Brain microvascular endothelial cell (primary cell): ENCODE data around the gene TMEM94.

Experiments used
- DNase-seq: peaks from one replicate; pipeline ENCODE4 v3.0.0-alpha.2; 2020
- H3K27ac ChIP-seq: fragments of 250-450 bp; sonication (Bioruptor Pico); 2 replicates; pipeline ENCODE4 v1.5.1; 2020; ENCODE audit warnings: mild to moderate bottlenecking, moderate library complexity
- H3K27me3 ChIP-seq: fragments of 250-450 bp; sonication (Bioruptor Pico); replicated peaks from 2 replicates; pipeline ENCODE4 v1.5.1; 2020; ENCODE audit warnings: mild to moderate bottlenecking
- H3K36me3 ChIP-seq: fragments of 250-450 bp; sonication (Bioruptor Pico); replicated peaks from 2 replicates; pipeline ENCODE4 v1.5.1; 2020; ENCODE audit warnings: mild to moderate bottlenecking
- H3K4me3 ChIP-seq: 2 replicates; pipeline ENCODE4 v1.5.1; 2011; ENCODE audit warnings: low read depth, mild to moderate bottlenecking, control low read depth, low read length, moderate library complexity
- CTCF ChIP-seq: IDR thresholded peaks from 2 replicates; pipeline ENCODE4 v1.5.1; 2011; ENCODE audit warnings: low read depth, mild to moderate bottlenecking, moderate library complexity, low read length, control low read depth, inconsistent platforms; ENCODE audit errors: missing control alignments
- in situ Hi-C: cut with HindIII; loops from 2 replicates; pipeline ENCODE4 v1.10.0; 2017; ENCODE audit warnings: low sequenced_read_pairs, low pct_ligation_motif_present

TMEM94 gene

DNA sequence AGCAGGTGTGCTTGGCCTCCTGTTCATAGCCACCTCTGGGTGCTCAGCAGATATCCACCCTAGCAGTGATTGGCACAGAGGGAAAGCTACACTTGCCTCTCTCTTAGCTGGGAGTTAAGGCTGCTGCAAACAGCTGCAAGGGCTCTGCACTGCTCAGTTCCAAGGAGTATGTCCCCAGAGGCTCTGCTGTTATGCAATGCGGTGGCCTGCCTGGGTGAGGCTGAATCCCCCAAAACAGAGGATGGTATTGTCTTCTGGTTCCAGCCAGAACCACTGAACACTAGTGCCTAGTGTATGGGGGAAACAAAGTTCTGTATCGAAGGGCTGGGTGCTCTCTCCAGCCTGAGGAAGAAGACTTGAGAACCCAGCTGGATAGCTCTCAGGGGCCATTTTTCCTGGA is 16.8 kb downstream of the TMEM94 start:
- in situ Hi-C loops: no loop called here
- Histone ChIP-seq H3K27me3 (no peaks in the 10 kb centered on the region), H3K4me3 (no peak overlapping the region), H3K36me3 (no peaks in the 10 kb centered on the region), H3K27ac (no peak overlapping the region)
- no peak for TF ChIP-seq CTCF
- no peak for DNase-seq

DNA sequence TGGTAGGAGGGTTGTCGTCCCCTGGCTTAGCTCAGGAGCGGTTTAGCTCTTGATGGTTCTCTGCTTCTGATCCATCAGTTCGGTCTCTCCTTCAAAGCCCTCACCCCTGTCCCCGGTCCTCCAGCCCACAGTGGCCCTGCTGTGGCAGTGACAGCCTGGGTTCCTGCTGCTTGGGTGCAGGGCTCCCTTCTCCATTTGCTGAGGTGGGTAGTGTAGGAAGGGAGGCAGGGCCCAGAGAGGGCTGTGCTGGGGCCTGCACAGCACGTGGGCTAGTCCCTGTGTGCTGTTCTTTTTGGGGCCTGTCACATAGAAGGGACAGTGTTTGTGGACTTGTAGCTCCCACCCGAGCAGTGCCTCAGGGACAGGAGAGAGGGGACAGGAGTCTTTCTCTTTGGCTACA is 18.3 kb downstream of the TMEM94 start:
- in situ Hi-C loops: no loop called here
- no peaks in the 10 kb centered on the region for H3K27me3 ChIP-seq
- TF ChIP-seq CTCF: no peak
- no peak overlapping the region for H3K27ac ChIP-seq
- H3K36me3 ChIP-seq: no peaks in the 10 kb centered on the region
- H3K4me3 ChIP-seq: no peak overlapping the region
- DNase-seq: no peak

- Histone ChIP-seq H3K36me3 (no peaks in the 10 kb centered on the region), H3K4me3 (no peak overlapping the region), H3K27me3 (no peaks in the 10 kb centered on the region), H3K27ac (no peak overlapping the region)
- in situ Hi-C loops: no loop called here
- DNase-seq: peak; percentile 23
- no peak for TF ChIP-seq CTCF
These were observed 18.9 kb downstream of the TMEM94 start for GRCh38 chr17:75475144-75475835.

GRCh38 chr17:75475851-75476250 is 19.4 kb downstream of the TMEM94 start:
- DNase-seq: no peak
- Histone ChIP-seq H3K36me3 (no peaks in the 10 kb centered on the region), H3K4me3 (no peak overlapping the region), H3K27me3 (no peaks in the 10 kb centered on the region), H3K27ac (no peak overlapping the region)
- TF ChIP-seq CTCF: no peak
- in situ Hi-C loops: no loop called here

DNA sequence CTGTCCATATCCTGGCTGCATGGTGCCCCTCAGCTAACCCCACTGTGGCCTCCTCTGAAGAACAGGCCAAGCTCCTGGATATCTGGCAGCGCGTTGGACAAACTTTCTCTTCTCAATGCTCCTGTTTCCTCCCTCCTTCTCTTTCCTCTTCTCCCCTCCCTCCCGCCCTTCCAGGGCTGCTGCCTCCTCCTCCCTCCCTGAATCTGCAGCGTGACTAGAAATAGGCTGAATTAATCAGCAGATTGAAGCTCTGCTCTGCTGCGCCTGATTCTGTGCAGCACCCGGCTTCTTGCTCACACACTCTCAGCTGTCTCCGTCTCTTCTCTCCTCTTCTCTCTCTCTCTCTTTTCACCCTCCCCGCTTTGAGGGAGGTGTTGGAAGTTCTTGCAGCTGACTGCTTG is 19.8 kb downstream of the TMEM94 start:
- H3K36me3 ChIP-seq: no peaks in the 10 kb centered on the region
- TF ChIP-seq CTCF: no peak
- H3K27ac ChIP-seq: no peak overlapping the region
- H3K27me3 ChIP-seq: no peaks in the 10 kb centered on the region
- H3K4me3 ChIP-seq: no peak overlapping the region
- peak; percentile 29 for DNase-seq
- in situ Hi-C loops: no loop called here
